HG02885 (cell line): Measurements from ENCODE around the gene ITPRIP.
A peak's percentile ranks its signal among the peaks of the same experiment; 100 is the strongest.

Experiments
- ATAC-seq: cut with Tn5 transposase; IDR thresholded peaks from one replicate; pipeline ENCODE4 v1.9.1; 2021; ENCODE audit warnings: mild to moderate bottlenecking; ENCODE audit not compliant: unreplicated experiment, poor library complexity

Gene ITPRIP

DNA sequence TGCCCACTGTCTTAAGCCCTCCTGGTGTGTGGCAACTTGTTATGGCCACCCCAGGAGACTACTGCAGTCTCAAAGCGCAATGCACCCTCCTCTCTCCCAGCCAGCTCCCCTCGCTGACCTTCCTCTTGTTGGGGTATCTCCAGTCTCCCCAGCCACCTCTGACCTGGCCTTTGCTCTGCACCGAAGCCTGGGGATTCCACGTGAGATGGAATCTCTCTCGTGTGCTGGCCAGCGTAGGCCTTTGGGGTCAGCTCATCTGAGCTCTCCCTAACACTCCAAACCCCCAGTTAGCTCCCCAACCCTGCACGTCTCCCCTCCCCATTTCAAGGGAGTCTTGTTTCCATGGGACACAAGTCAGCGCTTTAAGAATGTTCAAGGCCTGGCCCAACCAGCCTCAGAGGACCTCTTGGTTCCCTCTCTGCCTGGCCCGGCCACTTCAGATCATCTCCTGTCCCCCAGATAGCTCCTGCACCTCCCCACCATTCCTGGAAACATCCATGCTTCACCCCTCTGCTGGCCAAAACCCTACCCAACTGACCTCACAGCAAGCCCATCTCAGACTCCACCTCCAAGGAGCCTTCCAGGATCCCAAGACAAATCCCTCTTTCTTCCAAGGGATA is 11.2 kb downstream of the ITPRIP start:
- ATAC-seq: no peak

GRCh38 chr10:104325436-104326435 is 12.5 kb downstream of the ITPRIP start:
- no peak for ATAC-seq

DNA sequence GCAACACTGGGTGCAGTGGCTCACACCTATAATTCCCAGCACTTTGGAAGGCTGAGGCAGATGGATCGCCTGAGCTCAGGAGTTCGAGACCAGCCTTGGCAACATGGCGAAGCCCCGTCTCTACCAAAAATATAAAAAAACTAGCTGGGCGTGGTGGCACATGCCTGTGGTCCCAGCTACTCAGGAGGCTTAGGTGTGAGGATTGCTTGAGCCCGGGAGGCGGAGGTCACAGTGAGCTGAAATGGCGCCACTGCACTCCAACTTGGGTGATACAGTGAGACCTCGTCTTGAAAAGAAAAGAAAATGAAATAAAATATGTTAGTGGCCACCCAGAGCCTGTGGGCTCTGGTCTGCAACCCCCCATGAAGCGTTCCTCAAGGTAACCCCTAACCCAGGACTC is 13.3 kb downstream of the ITPRIP start:
- no peak for ATAC-seq

DNA sequence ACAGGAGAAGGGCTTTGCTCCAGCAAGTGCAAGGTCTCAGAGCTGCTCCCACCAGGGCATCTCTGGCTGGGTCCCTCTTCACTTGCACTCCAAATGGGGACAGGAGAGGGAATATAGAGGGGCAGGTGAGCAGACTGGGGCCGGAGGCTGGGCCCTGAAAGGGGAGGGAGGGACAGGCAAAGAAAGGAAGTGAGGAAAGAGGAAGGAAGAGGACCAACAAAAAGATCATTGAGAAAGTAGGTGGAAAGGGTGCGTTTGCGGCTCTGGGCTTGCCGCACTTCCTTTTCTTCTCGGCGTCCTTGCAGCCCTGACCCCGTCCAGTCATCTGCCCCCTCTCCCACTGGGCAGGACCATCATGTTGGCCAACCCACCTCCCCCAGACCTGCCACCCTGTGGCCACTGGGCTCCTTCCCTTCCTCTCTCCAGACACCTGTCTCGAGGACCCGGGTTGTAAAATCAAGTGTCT is 14.0 kb downstream of the ITPRIP start:
- no peak for ATAC-seq

DNA sequence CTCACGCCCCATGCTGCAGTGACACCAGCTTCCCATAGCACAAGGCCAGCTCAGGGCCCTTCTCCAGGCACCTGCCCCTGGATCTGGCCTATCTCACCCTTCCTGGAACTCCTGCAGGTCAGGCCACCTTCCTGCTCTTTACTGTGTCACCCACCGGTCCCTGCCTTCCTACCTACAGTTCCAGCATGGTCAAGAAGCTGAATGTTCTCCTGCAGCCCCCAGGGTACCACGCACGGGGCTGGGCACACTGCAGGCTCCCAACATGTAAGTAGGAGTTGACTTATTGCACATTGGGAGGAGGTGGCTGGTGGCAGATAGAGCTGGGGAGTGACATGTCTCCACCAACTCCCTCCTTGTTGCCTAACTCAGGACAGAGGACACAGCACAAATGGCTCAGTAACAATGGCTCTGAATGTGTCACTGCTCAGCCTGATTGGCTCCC is 14.5 kb downstream of the ITPRIP start:
- ATAC-seq: no peak

- no peak for ATAC-seq
Measured at GRCh38 chr10:104323085-104323484, 15.2 kb downstream of the ITPRIP start.

DNA sequence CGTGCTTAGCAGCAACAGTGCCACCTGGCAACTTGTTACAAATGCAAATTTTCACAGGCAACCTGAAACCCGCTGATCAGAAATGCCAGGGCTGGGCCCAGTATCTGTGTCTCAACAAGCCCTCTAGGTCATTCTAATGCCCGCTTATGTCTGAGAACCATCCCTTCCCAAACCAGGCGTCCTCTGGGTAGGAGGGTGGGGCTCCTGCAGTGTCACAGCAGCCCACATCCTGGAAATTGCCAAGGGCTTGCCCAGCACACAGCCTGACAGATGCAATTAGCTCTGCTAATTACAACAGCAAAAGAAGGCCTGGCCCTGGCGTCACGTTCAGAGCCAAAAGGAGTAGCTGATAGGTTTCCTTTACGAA is 15.9 kb downstream of the ITPRIP start:
- no peak for ATAC-seq

DNA sequence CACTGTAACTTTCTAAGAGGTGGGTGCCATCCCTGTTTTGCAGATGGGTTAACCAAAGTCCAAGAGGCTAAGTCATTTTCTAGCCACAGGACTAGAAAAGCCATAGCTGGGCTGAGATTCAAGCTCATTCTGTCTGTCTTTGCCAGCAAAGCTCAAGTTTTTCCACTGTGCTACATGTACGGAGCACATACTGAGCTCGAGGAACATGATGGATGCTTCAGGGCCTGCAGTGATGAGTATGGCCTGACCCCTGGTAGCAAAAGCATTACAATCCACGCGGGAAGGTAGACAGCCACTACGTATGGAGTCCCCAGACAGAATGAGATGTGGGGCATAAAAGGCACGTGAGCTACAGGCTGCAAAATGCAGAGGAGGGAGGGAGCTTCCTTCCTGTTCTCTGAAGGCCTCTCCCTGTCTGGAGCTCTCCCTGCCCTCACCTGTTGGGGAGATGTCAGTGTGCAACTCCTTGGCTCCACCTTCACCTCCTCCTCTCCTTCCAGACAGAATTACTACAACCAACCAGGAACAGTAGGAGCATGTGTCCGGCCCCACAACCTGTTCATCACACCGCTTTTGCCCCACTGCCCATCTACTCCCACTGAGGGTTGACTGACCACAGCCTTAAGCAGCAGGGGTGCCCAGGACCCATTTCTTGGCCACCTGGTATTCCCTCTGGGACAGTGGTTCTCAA is 16.4 kb downstream of the ITPRIP start:
- no peak for ATAC-seq

GRCh38 chr10:104321226-104321625 is 17.0 kb downstream of the ITPRIP start:
- no peak for ATAC-seq

GRCh38 chr10:104318810-104319741 is 19.2 kb downstream of the ITPRIP start:
- no peak for ATAC-seq

- no peak for ATAC-seq
Measured at GRCh38 chr10:104318326-104318725, 19.9 kb downstream of the ITPRIP start.

DNA sequence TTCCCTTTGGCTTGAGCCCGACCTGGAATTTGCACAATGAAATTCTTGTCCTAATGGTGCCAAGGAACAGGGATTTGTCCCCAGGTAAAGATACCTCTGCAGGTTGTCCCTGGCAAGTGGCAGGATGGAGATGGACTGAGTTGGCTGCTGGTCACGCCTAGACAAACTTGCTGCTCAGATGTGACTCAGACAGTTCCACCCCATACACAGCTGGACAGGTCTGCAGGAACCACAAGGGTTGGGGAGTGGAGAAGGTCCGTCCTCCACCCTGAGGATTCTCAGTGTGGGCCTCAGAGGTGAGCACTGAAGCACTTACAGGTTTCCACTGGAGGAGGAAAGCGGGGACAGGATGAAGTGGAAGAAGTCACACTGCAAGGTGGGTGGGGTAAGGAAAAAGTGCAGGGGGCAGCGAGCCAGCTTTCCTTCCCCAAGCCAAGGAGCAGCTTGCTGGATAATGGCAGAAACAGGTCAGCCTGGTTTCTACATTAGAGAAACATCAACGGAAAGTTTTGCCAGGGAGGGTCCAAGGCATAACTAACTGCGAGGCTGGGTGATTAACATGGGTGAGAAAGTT is 20.5 kb downstream of the ITPRIP start:
- peak; percentile 58 for ATAC-seq

- peak; percentile 46 for ATAC-seq
Measured at GRCh38 chr10:104317269-104317710, 21.0 kb downstream of the ITPRIP start.

GRCh38 chr10:104316321-104317099 is 21.8 kb downstream of the ITPRIP start:
- ATAC-seq: no peak

GRCh38 chr10:104315486-104315921 is 22.8 kb downstream of the ITPRIP start:
- no peak for ATAC-seq

GRCh38 chr10:104314591-104315485 is 23.4 kb downstream of the ITPRIP start:
- no peak for ATAC-seq

DNA sequence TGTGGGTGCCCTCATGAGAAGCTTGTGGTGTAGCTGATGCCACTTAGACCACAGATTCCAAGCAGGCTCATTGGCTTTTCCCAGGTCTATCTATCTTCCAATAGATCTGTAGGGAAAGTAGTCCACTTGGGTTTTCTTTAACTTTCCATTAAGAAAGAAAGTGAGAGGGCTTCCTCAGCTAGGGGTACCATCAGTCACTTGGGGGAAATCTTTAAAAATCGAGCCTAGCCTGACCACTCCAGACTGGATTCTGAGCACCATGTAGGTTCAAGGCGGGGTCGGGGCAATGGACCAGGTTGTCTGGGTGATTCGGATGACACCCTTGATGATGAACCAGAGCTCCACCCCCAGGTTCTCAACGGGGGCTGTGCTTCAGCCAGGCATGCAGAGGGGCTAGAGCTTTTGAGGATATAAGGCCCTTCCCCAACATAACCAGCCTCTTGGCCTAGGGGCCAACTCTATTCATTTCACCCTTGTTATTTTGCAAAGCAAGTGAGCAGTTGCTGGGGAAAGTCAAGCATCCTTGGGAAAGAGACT is 27.0 kb downstream of the ITPRIP start:
- ATAC-seq: no peak
